GM18858 (cell line): ENCODE results near the gene PLEKHA4.
"Not testable (repeated sequence)": the region's sequence is repeated elsewhere in the genome, so short reads cannot be mapped to it uniquely, and the experiment has no call there.

Source experiments
- ATAC-seq: cut with Tn5 transposase; IDR thresholded peaks from one replicate; pipeline ENCODE4 v1.9.1; 2021; ENCODE audit not compliant: unreplicated experiment

PLEKHA4 gene

GRCh38 chr19:48802623-48803022 is 65.8 kb downstream of the PLEKHA4 start:
- ATAC-seq = no peak

- ATAC-seq = no peak
Measured at GRCh38 chr19:48799358-48800300, 68.8 kb downstream of the PLEKHA4 start.

- no peak for ATAC-seq
Measured at GRCh38 chr19:48798937-48799336, 69.5 kb downstream of the PLEKHA4 start.

- ATAC-seq = no peak
Measured at GRCh38 chr19:48797103-48797502, 71.3 kb downstream of the PLEKHA4 start.

GRCh38 chr19:48796298-48797083 is 71.9 kb downstream of the PLEKHA4 start:
- no peak for ATAC-seq

- no peak for ATAC-seq
Measured at GRCh38 chr19:48795685-48796070, 72.7 kb downstream of the PLEKHA4 start.

GRCh38 chr19:48795055-48795684 is 73.2 kb downstream of the PLEKHA4 start:
- no peak for ATAC-seq

GRCh38 chr19:48794291-48794690 is 74.1 kb downstream of the PLEKHA4 start:
- no peak for ATAC-seq

- no peak for ATAC-seq
Measured at GRCh38 chr19:48793271-48793670, 75.1 kb downstream of the PLEKHA4 start.

- not testable (repeated sequence) for ATAC-seq
Measured at GRCh38 chr19:48787331-48787730, 81.1 kb downstream of the PLEKHA4 start.
